GM12864 (cell line): ENCODE measurements around the gene ZNF385D.

ENCODE experiments used
- DNase-seq: peaks from one replicate; pipeline ENCODE4 v3.0.0-alpha.2; 2011; ENCODE audit warnings: low read depth
- H3K4me3 ChIP-seq: 2 replicates; pipeline ENCODE4 v1.5.1; 2011; ENCODE audit warnings: mild to moderate bottlenecking, low read depth, low read length, control low read depth
- CTCF ChIP-seq: IDR thresholded peaks from 2 replicates; pipeline ENCODE4 v1.5.1; 2011; ENCODE audit warnings: low read depth, mild to moderate bottlenecking, moderate library complexity, low read length, control low read depth, inconsistent platforms; ENCODE audit errors: missing control alignments

The ZNF385D gene

GRCh38 chr3:21433751-21434150 is 317.3 kb downstream of the ZNF385D start:
- DNase-seq, result no peak
- TF ChIP-seq CTCF, result no peak
- no peak overlapping the region for H3K4me3 ChIP-seq

GRCh38 chr3:21426920-21427319 is 324.1 kb downstream of the ZNF385D start:
- H3K4me3 ChIP-seq, result no peak overlapping the region
- DNase-seq, result no peak
- TF ChIP-seq CTCF, result no peak

GRCh38 chr3:21425715-21426114 is 325.3 kb downstream of the ZNF385D start:
- H3K4me3 ChIP-seq, result no peak overlapping the region
- DNase-seq, result no peak
- no peak for TF ChIP-seq CTCF

GRCh38 chr3:21421096-21421495 is 329.9 kb downstream of the ZNF385D start:
- no peak for DNase-seq
- TF ChIP-seq CTCF, result no peak
- H3K4me3 ChIP-seq, result no peak overlapping the region

GRCh38 chr3:21417991-21418390 is 333.0 kb downstream of the ZNF385D start:
- DNase-seq, result no peak
- H3K4me3 ChIP-seq, result no peak overlapping the region
- TF ChIP-seq CTCF, result no peak

GRCh38 chr3:21414506-21414905 is 336.5 kb downstream of the ZNF385D start:
- no peak for TF ChIP-seq CTCF
- DNase-seq, result no peak
- H3K4me3 ChIP-seq, result no peak overlapping the region

- no peak for TF ChIP-seq CTCF
- no peak for DNase-seq
- no peak overlapping the region for H3K4me3 ChIP-seq
These were observed 340.0 kb downstream of the ZNF385D start for GRCh38 chr3:21411058-21411457.
